Parathyroid adenoma (tissue), 2 donors: Measurements from ENCODE around the gene AHNAK2.
A peak's percentile ranks its signal among the peaks of the same experiment; 100 is the strongest.

Experiments used
- H2AFZ ChIP-seq: fragments of 300-600 bp; sonication (generic); one replicate; pipeline ENCODE4 v1.7.0; 2017; ENCODE audit warnings: antibody characterized with exemption, mild to moderate bottlenecking
- H3K27ac ChIP-seq: fragments of 300-600 bp; sonication (generic); one replicate; pipeline ENCODE4 v1.7.0; 2017
- H3K27me3 ChIP-seq: fragments of 300-600 bp; sonication (generic); one replicate; pipeline ENCODE4 v1.7.0; 2017; ENCODE audit warnings: low read length; ENCODE audit not compliant: control insufficient read depth, insufficient read depth
- H3K36me3 ChIP-seq: fragments of 300-600 bp; sonication (generic); one replicate; pipeline ENCODE4 v1.7.0; 2017; ENCODE audit warnings: low read length; ENCODE audit not compliant: control insufficient read depth, insufficient read depth
- H3K4me1 ChIP-seq: fragments of 300-600 bp; sonication (generic); one replicate; pipeline ENCODE4 v1.7.0; 2017; ENCODE audit warnings: control low read depth
- H3K4me2 ChIP-seq: fragments of 300-600 bp; sonication (generic); one replicate; pipeline ENCODE4 v1.7.0; 2017; ENCODE audit warnings: low read length
- H3K4me3 ChIP-seq: fragments of 300-600 bp; sonication (generic); one replicate; pipeline ENCODE4 v1.7.0; 2017; ENCODE audit warnings: low read depth, low read length
- H3K79me2 ChIP-seq: fragments of 300-600 bp; sonication (generic); one replicate; pipeline ENCODE4 v1.7.0; 2017; ENCODE audit warnings: control low read depth
- H3K9ac ChIP-seq: fragments of 300-600 bp; sonication (generic); one replicate; pipeline ENCODE4 v1.7.0; 2017; ENCODE audit warnings: mild to moderate bottlenecking
- H3K9me3 ChIP-seq: fragments of 300-600 bp; sonication (generic); one replicate; pipeline ENCODE4 v1.7.0; 2017; ENCODE audit warnings: low read length; ENCODE audit not compliant: control insufficient read depth
- CTCF ChIP-seq: fragments of 300-600 bp; sonication (generic); IDR thresholded peaks from one replicate; pipeline ENCODE4 v1.7.0; 2017; ENCODE audit warnings: antibody characterized with exemption, mild to moderate bottlenecking
- donor health status: primary hyperparathyroidism.

AHNAK2 gene

GRCh38 chr14:105023791-105024480, 45.8 kb upstream of the AHNAK2 start:
- H3K4me1 ChIP-seq = no peaks in the 10 kb centered on the region
- H3K9ac ChIP-seq = no peak overlapping the region
- H2AFZ ChIP-seq = no peak overlapping the region
- H3K79me2 ChIP-seq = peaks cover 12% of the 10 kb centered on the region
- no peaks in the 10 kb centered on the region for H3K36me3 ChIP-seq
- no peaks in the 10 kb centered on the region for H3K9me3 ChIP-seq
- no peak overlapping the region for H3K4me3 ChIP-seq
- no peak overlapping the region for H3K4me2 ChIP-seq
- no peaks in the 10 kb centered on the region for H3K27me3 ChIP-seq
- no peak for TF ChIP-seq CTCF
- H3K27ac ChIP-seq = no peak overlapping the region

GRCh38 chr14:105023144-105023543, 45.0 kb upstream of the AHNAK2 start:
- Histone ChIP-seq H3K27ac (no peak overlapping the region), H3K36me3 (no peaks in the 10 kb centered on the region), H3K4me1 (no peaks in the 10 kb centered on the region)

GRCh38 chr14:105022276-105022670, 44.1 kb upstream of the AHNAK2 start:
- H3K4me1 ChIP-seq = no peaks in the 10 kb centered on the region
- no peaks in the 10 kb centered on the region for H3K27me3 ChIP-seq
- H3K36me3 ChIP-seq = no peaks in the 10 kb centered on the region
- no peak overlapping the region for H3K4me3 ChIP-seq
- no peak overlapping the region for H3K9ac ChIP-seq
- H3K9me3 ChIP-seq = no peaks in the 10 kb centered on the region
- H3K4me2 ChIP-seq = peak overlapping the region; percentile 100
- no peak overlapping the region for H2AFZ ChIP-seq
- no peak for TF ChIP-seq CTCF
- peaks cover 14% of the 10 kb centered on the region for H3K79me2 ChIP-seq
- H3K27ac ChIP-seq = no peak overlapping the region

More at GRCh38 chr14:105023144-105023543, 45.0 kb upstream of the AHNAK2 start:
- Histone ChIP-seq H3K9ac (no peak overlapping the region), H2AFZ (no peak overlapping the region), H3K4me3 (no peak overlapping the region), H3K4me2 (no peak overlapping the region), H3K9me3 (no peaks in the 10 kb centered on the region), H3K79me2 (peaks cover 14% of the 10 kb centered on the region), H3K27me3 (no peaks in the 10 kb centered on the region)
- no peak for TF ChIP-seq CTCF

GRCh38 chr14:105021656-105022275, 43.6 kb upstream of the AHNAK2 start:
- Histone ChIP-seq H2AFZ (peak overlapping the region; percentile 77), H3K27me3 (no peaks in the 10 kb centered on the region), H3K4me2 (peak overlapping the region; percentile 100), H3K79me2 (peaks cover 16% of the 10 kb centered on the region), H3K27ac (peak overlapping the region; percentile 33), H3K4me3 (peak overlapping the region; percentile 86), H3K9ac (no peak overlapping the region), H3K9me3 (no peaks in the 10 kb centered on the region), H3K4me1 (no peaks in the 10 kb centered on the region), H3K36me3 (no peaks in the 10 kb centered on the region)
- TF ChIP-seq CTCF = no peak
